Measurements from ENCODE around the gene MAFG.
A peak's percentile ranks its signal among the peaks of the same experiment; 100 is the strongest.

MAFG gene

GRCh38 chr17:81927653-81928543 lies at the start of gene MAFG:
Gene MAFG (minus strand): TSS chr17:81927735. CDS start chr17:81923185, 4,550 bp downstream.
- DNase-seq: peak; percentile 94

- DNase-seq: peak; percentile 81
These were observed 49.0 kb upstream of the MAFG start for GRCh38 chr17:81976332-81977210.

GRCh38 chr17:81973432-81973831 lies 45.9 kb upstream of the MAFG start:
- DNase-seq: no peak

GRCh38 chr17:81968850-81969812 lies 41.6 kb upstream of the MAFG start:
- no peak for DNase-seq

GRCh38 chr17:81968396-81968745 lies 40.8 kb upstream of the MAFG start:
- no peak for DNase-seq

GRCh38 chr17:81967533-81968395 lies 40.2 kb upstream of the MAFG start:
- peak; percentile 91 for DNase-seq

- no peak for DNase-seq
These were observed 39.7 kb upstream of the MAFG start for GRCh38 chr17:81967244-81967532.

- DNase-seq: peak; percentile 72
These were observed 39.1 kb upstream of the MAFG start for GRCh38 chr17:81966343-81967243.

- no peak for DNase-seq
These were observed 36.7 kb upstream of the MAFG start for GRCh38 chr17:81964081-81964849.

GRCh38 chr17:81962499-81963441 lies 35.2 kb upstream of the MAFG start:
- DNase-seq: no peak

GRCh38 chr17:81961521-81962498 lies 34.3 kb upstream of the MAFG start:
- no peak for DNase-seq

GRCh38 chr17:81961087-81961511 lies 33.6 kb upstream of the MAFG start, which contains the start of gene NOTUM:
Gene NOTUM (minus strand): TSS chr17:81961187. CDS start chr17:81960909, 278 bp downstream.
- no peak for DNase-seq

GRCh38 chr17:81960130-81960958 lies 32.8 kb upstream of the MAFG start:
- DNase-seq: no peak

- peak; percentile 25 for DNase-seq
These were observed 32.0 kb upstream of the MAFG start for GRCh38 chr17:81959362-81960129.

- DNase-seq: no peak
These were observed 31.3 kb upstream of the MAFG start for GRCh38 chr17:81958633-81959342.
